ENCODE results near the gene SORBS1. TPM values are rescaled to one million over a fixed set of nuclear protein-coding genes. Genes with fewer than 3 reads are reported as not detected.

SORBS1 gene
- total RNA-seq, 1 donor from 2014 or later, result 221 TPM

DNA sequence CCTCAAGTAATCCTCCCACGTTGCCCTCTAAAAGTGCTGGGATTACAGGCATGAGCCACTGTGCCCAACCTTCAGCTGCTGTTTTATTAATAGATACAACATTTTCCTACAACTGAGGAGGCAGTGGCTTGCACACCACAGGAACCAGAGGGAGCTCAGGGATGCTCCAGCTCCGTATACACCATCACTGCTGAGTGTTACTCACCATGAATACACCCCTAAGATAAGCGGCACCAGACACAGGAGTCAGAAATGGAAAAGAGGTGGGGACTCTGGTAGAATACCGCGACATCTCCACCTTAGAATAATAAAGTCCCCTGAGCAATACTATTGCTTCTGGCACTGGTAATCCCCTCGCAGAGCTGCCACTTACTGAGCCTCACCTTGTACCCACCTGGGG, 201.7 kb downstream of the SORBS1 start:
- TF ChIP-seq, protein P1, sequence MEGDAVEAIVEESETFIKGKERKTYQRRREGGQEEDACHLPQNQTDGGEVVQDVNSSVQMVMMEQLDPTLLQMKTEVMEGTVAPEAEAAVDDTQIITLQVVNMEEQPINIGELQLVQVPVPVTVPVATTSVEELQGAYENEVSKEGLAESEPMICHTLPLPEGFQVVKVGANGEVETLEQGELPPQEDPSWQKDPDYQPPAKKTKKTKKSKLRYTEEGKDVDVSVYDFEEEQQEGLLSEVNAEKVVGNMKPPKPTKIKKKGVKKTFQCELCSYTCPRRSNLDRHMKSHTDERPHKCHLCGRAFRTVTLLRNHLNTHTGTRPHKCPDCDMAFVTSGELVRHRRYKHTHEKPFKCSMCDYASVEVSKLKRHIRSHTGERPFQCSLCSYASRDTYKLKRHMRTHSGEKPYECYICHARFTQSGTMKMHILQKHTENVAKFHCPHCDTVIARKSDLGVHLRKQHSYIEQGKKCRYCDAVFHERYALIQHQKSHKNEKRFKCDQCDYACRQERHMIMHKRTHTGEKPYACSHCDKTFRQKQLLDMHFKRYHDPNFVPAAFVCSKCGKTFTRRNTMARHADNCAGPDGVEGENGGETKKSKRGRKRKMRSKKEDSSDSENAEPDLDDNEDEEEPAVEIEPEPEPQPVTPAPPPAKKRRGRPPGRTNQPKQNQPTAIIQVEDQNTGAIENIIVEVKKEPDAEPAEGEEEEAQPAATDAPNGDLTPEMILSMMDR (IDR thresholded peaks at IDR 0.05; ENCODE audit: partially characterized antibody, unreplicated experiment), result no peak
- H3K27ac Mint-ChIP-seq (ENCODE audit: unreplicated experiment), result no peak overlapping the region
- peaks cover 10% of the 10 kb centered on the region for H3K36me3 Mint-ChIP-seq (ENCODE audit: unreplicated experiment)
- H3K9me3 Mint-ChIP-seq (ENCODE audit: unreplicated experiment), result peaks cover 7% of the 10 kb centered on the region
- H3K4me3 Mint-ChIP-seq (ENCODE audit: unreplicated experiment), result no peak overlapping the region
- peaks cover 8% of the 10 kb centered on the region for H3K27me3 Mint-ChIP-seq (ENCODE audit: unreplicated experiment)
- peaks cover 2% of the 10 kb centered on the region for H3K4me1 Mint-ChIP-seq (ENCODE audit: low read depth, unreplicated experiment)
- no peak for DNase-seq

DNA sequence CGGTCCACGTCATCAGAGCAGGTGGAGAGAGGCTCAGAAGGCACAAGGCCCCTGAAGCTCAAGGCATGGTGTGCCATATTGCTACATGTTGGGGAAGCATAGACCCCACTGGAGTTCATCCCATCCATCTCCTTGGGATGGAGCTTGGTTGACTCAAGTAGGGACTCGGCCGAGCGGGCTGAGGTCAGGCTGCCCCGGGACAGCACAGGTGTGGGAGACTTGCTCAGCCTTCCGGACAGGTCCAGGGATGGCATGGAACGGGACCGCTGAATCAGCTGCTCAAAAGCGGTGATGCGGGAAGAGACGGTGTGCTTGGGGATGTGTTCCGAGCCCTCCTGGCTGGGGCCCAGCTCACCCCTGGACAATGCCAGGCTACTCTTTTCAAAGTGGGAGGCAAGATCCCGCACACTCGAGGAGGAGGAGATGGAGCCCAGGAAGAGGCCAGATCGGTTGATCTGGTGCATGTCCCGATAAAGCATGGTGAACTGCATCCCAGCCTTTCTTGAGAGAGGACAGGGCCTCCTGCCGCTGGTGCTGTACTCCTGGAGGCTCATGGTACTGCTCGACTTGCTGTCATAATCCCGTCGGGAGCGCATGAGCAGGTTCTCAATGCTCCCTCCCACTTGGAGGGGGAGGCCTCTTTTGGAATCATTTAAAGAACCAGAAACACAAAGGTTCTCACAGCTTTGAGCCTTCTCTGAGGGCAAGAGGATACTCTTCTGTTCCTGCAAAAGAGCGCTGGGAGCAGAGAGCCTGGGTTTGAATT, 204.8 kb downstream of the SORBS1 start:
- no peak overlapping the region for H3K4me3 Mint-ChIP-seq (ENCODE audit: unreplicated experiment)

DNA sequence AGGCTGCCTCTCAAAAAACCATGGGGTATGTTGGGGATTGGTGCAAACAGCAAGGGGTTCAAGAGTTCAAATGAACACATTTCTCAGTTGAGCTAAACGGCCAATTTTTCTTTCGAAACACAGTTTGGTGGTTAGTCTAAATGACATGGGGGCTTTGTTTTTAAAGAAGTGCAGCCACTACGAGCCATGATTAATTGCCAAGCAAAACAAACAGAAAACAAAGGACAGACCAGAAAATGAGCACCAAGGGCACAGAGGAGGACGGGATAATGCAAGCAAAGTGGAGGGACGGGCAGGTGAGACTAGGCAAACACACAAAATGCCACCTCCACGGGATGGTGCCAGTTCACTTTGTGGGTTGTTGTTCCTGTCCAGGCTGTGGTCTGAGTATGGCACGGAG, 205.9 kb downstream of the SORBS1 start:
- H3K36me3 Mint-ChIP-seq (ENCODE audit: unreplicated experiment), result peaks cover 10% of the 10 kb centered on the region
- H3K4me3 Mint-ChIP-seq (ENCODE audit: unreplicated experiment), result no peak overlapping the region
- H3K4me1 Mint-ChIP-seq (ENCODE audit: low read depth, unreplicated experiment), result peaks cover 2% of the 10 kb centered on the region
- peaks cover 4% of the 10 kb centered on the region for H3K27me3 Mint-ChIP-seq (ENCODE audit: unreplicated experiment)
- no peak for DNase-seq
- TF ChIP-seq, protein P1 (IDR thresholded peaks at IDR 0.05; ENCODE audit: partially characterized antibody, unreplicated experiment), result no peak
- H3K27ac Mint-ChIP-seq (ENCODE audit: unreplicated experiment), result no peak overlapping the region
- peaks cover 7% of the 10 kb centered on the region for H3K9me3 Mint-ChIP-seq (ENCODE audit: unreplicated experiment)

More for the DNA sequence above, 204.8 kb downstream of the SORBS1 start:
- Mint-ChIP-seq H3K36me3 (ENCODE audit: unreplicated experiment) (peaks cover 10% of the 10 kb centered on the region), H3K9me3 (ENCODE audit: unreplicated experiment) (peaks cover 7% of the 10 kb centered on the region), H3K27ac (ENCODE audit: unreplicated experiment) (no peak overlapping the region), H3K27me3 (ENCODE audit: unreplicated experiment) (peaks cover 6% of the 10 kb centered on the region), H3K4me1 (ENCODE audit: low read depth, unreplicated experiment) (peaks cover 2% of the 10 kb centered on the region)
- TF ChIP-seq, protein P1 (IDR thresholded peaks at IDR 0.05; ENCODE audit: partially characterized antibody, unreplicated experiment), result no peak
- DNase-seq, result no peak

DNA sequence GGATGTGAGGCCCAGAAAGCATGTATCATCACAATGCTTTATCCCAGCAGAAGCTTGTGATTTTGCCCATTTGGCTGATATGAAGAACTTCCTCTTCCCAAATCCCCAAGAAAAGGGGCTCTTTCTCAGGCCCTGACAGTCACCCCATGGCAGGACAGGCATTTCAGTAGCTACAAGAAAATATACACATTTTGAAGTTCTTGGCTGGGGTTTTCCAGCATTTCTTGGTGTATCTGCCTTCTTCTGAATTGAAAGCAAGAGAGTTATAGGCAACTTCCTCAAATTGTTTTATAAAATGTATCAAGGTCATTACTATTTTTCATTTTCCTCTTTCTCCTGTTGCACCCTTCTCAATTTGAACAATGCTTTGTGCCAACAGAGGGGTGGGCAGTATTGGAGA, 207.1 kb downstream of the SORBS1 start:
- peaks cover 9% of the 10 kb centered on the region for H3K9me3 Mint-ChIP-seq (ENCODE audit: unreplicated experiment)
- H3K4me3 Mint-ChIP-seq (ENCODE audit: unreplicated experiment), result no peak overlapping the region
- H3K36me3 Mint-ChIP-seq (ENCODE audit: unreplicated experiment), result peaks cover 10% of the 10 kb centered on the region
- H3K27me3 Mint-ChIP-seq (ENCODE audit: unreplicated experiment), result peaks cover 6% of the 10 kb centered on the region
- DNase-seq, result no peak
- H3K4me1 Mint-ChIP-seq (ENCODE audit: low read depth, unreplicated experiment), result peaks cover 2% of the 10 kb centered on the region
- TF ChIP-seq, protein P1 (IDR thresholded peaks at IDR 0.05; ENCODE audit: partially characterized antibody, unreplicated experiment), result no peak
- H3K27ac Mint-ChIP-seq (ENCODE audit: unreplicated experiment), result no peak overlapping the region

DNA sequence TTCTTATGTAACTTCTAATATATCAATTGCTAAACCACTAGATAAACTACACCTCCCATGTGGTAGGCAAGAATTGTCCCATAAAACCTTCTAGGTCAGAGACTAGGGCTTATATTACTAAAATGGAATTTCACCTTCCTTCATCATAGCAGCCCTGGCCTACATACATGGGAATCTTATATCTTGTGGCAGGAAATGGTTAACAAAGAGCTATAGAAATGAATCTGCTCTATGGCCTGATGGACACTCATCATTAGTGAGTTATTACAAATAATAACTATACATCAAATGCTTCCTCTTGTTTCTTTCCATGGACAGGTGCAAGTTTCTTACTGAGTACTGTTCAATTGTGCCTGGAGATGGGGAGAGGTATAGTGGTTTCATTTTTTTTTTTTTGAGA, 208.0 kb downstream of the SORBS1 start:
- TF ChIP-seq, protein P1 (IDR thresholded peaks at IDR 0.05; ENCODE audit: partially characterized antibody, unreplicated experiment), result no peak
- peaks cover 5% of the 10 kb centered on the region for H3K9me3 Mint-ChIP-seq (ENCODE audit: unreplicated experiment)
- peaks cover 10% of the 10 kb centered on the region for H3K36me3 Mint-ChIP-seq (ENCODE audit: unreplicated experiment)
- no peak overlapping the region for H3K4me3 Mint-ChIP-seq (ENCODE audit: unreplicated experiment)
- H3K27me3 Mint-ChIP-seq (ENCODE audit: unreplicated experiment), result peaks cover 7% of the 10 kb centered on the region
- H3K4me1 Mint-ChIP-seq (ENCODE audit: low read depth, unreplicated experiment), result no peaks in the 10 kb centered on the region
- no peak for DNase-seq
- no peak overlapping the region for H3K27ac Mint-ChIP-seq (ENCODE audit: unreplicated experiment)

Measured in glutamatergic neuron (in vitro differentiated cells).